GM13976 (cell line): ENCODE measurements around the gene ALPG.

Experiments used
- DNase-seq: peaks from one replicate; pipeline ENCODE4 v3.0.0; 2012; ENCODE audit warnings: low spot score
- in situ Hi-C: fragments of 300-500 bp; cut with MboI; formaldehyde crosslinking; loops from one replicate; pipeline ENCODE4 v1.12.0; 2022; ENCODE audit warnings: low sequenced_read_pairs, mixed read lengths, inconsistent platforms; ENCODE audit not compliant: unreplicated experiment
- TF ChIP-seq, protein P1 (sequence below): IDR thresholded peaks from 2 replicates; pipeline ENCODE4 v1.5.1; 2012; ENCODE audit warnings: borderline replicate concordance, mild to moderate bottlenecking; ENCODE audit not compliant: insufficient read depth; ENCODE audit errors: extremely low read depth, missing control alignments, control extremely low read depth

ALPG gene

DNA sequence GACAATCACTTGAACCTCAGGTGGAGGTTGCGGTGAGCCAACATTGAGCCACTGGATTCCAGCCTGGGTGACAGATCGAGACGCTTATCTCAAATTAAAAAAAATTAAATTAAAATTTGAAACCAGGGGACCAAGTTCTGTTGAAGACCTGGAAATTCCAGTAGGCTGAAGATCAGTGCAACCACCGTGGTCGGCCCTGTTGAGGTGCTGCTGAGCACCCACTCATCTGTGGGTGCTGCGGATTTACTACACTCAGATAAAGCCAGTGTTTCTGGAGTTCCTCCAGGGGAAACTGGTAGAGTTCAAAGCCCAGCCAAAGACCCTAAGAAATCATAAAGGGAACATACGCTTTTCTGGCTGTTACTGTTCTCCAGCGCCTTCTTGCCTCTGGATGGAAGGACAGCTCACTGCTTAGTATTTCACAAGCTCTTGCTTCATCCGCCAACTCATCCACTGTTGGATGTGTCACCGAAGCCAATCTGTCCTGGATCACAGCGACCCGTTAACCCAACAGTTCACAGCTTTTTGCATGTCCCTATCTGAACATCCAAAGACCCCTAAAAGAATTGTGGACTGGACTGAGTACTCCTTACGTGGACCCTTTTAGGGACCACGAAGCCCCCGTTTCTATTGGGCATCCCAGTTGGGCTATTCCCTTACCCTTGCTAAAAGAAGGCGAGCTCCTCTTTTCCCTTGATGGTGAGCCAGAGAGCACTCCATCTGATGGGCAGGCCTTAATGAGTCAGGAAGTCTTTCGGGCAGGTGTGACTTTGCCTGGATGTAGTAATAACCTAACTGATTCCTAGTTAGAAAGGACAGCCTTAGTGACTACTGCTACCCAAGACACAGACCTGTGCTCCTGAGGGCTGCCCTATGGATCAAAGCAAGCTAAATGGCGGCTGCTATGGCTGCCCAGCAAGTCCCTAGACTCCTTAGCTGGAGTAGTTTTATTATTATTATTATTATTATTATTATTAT is 34.1 kb upstream of the ALPG start:
- in situ Hi-C loops, result no loop called here
- DNase-seq, result no peak
- TF ChIP-seq, protein P1, sequence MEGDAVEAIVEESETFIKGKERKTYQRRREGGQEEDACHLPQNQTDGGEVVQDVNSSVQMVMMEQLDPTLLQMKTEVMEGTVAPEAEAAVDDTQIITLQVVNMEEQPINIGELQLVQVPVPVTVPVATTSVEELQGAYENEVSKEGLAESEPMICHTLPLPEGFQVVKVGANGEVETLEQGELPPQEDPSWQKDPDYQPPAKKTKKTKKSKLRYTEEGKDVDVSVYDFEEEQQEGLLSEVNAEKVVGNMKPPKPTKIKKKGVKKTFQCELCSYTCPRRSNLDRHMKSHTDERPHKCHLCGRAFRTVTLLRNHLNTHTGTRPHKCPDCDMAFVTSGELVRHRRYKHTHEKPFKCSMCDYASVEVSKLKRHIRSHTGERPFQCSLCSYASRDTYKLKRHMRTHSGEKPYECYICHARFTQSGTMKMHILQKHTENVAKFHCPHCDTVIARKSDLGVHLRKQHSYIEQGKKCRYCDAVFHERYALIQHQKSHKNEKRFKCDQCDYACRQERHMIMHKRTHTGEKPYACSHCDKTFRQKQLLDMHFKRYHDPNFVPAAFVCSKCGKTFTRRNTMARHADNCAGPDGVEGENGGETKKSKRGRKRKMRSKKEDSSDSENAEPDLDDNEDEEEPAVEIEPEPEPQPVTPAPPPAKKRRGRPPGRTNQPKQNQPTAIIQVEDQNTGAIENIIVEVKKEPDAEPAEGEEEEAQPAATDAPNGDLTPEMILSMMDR, result no peak

DNA sequence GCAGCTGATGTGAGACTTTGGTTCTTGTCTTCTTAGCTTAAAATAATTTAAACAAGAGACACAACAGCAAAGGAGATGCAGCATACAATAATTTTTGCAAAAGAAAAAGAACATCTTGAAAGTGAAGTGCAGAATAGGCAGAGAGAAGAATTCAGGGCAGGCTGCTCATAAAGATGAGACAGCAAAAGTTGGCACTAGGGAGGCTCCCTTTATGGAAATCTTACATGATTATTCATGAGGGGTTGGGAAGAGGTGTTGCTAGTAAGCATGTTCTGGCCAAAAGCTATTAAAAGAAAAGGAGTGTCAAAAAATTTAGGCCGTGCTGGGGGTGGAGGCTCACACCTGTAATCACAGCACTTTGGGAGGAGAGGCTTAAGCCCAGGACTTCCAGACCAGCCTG is 32.3 kb upstream of the ALPG start:
- TF ChIP-seq, protein P1, result no peak
- in situ Hi-C loops, result no loop called here
- no peak for DNase-seq

DNA sequence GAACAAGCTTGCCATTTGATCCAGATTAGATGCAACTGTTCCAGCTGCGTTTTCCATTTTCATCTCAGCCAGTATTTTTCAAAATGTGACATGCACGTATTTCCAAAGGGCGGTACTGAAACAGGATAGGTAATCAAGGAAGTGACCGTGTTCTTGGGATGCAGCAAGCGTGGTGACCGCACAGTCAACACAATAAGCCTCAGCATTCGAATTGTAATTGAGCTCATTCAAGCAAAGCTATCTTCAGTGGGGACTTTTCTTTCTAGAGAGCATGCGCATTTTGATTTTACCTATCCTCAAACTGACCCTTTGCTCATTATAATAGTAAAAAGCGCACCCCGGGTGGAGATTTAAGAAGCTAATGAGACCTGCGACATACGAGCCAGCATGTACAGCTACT is 31.5 kb upstream of the ALPG start:
- in situ Hi-C loops, result no loop called here
- TF ChIP-seq, protein P1, result no peak
- no peak for DNase-seq

DNA sequence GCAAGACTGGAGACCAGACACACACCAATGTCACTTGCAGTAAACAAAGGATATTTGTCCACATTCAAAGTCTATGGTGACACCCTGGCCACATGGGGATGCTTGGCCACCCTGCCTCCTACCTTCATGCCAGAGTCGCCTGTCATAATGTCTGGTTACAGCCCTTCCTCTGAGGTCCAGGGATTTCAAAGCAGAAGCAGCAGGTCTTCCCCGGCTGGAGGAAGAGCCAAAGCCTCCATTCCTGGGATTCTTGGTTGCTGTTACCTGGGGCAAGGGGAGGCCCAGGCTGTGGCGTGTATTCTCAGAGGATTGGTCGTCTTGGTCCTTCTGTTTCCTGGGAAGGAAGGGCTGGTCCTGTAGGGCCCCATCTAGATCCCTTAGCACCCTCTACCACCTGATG is 30.4 kb upstream of the ALPG start:
- no peak for DNase-seq
- TF ChIP-seq, protein P1, result no peak
- in situ Hi-C loops, result no loop called here

DNA sequence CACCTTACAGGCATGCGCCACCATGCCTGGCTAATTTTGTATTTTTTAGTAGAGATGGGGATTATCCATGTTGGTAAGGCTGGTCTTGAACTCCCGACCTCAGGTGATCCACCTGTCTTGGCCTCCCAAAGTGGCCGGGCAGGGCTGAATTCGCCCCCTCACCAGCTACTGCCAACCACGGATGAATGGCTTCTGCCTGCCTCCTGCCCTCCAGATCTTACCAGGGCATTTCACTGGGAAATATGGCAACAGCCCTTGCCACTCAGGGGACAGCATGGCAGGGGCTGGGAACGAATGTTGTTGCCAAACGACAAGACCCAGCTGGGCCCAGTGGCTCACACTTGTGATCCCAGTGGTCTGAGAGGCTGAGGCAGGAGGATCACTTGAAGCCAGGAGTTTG is 29.9 kb upstream of the ALPG start:
- in situ Hi-C loops, result no loop called here
- DNase-seq, result no peak
- TF ChIP-seq, protein P1, result no peak

DNA sequence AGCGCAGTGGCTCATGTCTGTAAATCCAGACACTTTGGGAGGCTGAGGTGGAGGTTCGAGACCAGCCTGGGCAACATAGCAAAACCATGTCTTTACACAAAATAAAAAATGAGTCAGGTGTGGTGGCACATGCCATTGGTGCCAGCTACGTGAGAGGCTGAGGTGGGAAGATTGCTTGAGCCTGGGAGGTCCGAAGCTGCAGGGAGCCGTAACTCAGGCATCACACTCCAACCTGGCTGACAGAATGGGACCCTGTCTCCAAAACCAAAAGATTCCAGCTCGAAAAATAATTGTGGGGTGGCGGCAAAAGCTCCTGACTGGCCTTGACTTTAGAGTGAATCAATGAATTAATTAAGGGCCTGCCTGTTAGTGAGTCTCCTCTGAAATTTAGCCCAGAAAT is 29.3 kb upstream of the ALPG start:
- TF ChIP-seq, protein P1, result no peak
- DNase-seq, result no peak
- in situ Hi-C loops, result no loop called here
